Fibroblast of lung (primary cell): ENCODE data around the gene KIAA0753. TPM values are rescaled to one million over a fixed set of nuclear protein-coding genes. Genes with fewer than 3 reads are reported as not detected.
A peak's percentile ranks its signal among the peaks of the same experiment; 100 is the strongest.

ENCODE experiments used
- DNase-seq, 2 donors: peaks; one replicate each; pipeline versions ENCODE4 v3.0.0 to v3.0.0-alpha.2; 2010; ENCODE audit warnings: low read depth in 2 of 2
- H2AFZ ChIP-seq: 2 replicates; pipeline ENCODE4 v1.5.1; 2012; ENCODE audit warnings: low read length, control low read depth, inconsistent platforms
- H3K27ac ChIP-seq: 2 replicates; pipeline ENCODE4 v1.5.1; 2011; ENCODE audit warnings: low read length, control low read depth; ENCODE audit not compliant: insufficient read depth
- H3K27me3 ChIP-seq: 2 replicates; pipeline ENCODE4 v1.5.1; 2011; ENCODE audit warnings: mild to moderate bottlenecking, low read length; ENCODE audit not compliant: control insufficient read depth, insufficient read depth
- H3K36me3 ChIP-seq: 2 replicates; pipeline ENCODE4 v1.5.1; 2011; ENCODE audit warnings: low read length; ENCODE audit not compliant: control insufficient read depth, insufficient read depth
- H3K4me1 ChIP-seq: 2 replicates; pipeline ENCODE4 v1.5.1; 2011; ENCODE audit warnings: low read length; ENCODE audit not compliant: control insufficient read depth, insufficient read depth; ENCODE audit errors: extremely low read depth
- H3K4me2 ChIP-seq: 2 replicates; pipeline ENCODE4 v1.5.1; 2011; ENCODE audit warnings: low read length, control low read depth; ENCODE audit not compliant: insufficient read depth; ENCODE audit errors: extremely low read depth
- H3K4me3 ChIP-seq, 4 experiments: fragments of 200-600 bp in 1 of 4; sonication (generic) in 1 of 4; replicated peaks in 1 of 4; 2 replicates each; pipeline ENCODE4 v1.5.1; 2011 to 2016; ENCODE audit warnings: low read length in 4 of 4, low read depth in 3 of 4, mild to moderate bottlenecking in 3 of 4, control low read depth in 2 of 4, inconsistent platforms in 1 of 4, mixed read lengths in 1 of 4; ENCODE audit not compliant: insufficient read depth in 1 of 4; ENCODE audit errors: control extremely low read depth in 1 of 4
- H3K79me2 ChIP-seq: 2 replicates; pipeline ENCODE4 v1.5.1; 2012; ENCODE audit warnings: mild to moderate bottlenecking, low read length, inconsistent platforms; ENCODE audit not compliant: control insufficient read depth, insufficient read depth
- H3K9ac ChIP-seq: 2 replicates; pipeline ENCODE4 v1.5.1; 2011; ENCODE audit warnings: mild to moderate bottlenecking, low read length, control low read depth; ENCODE audit not compliant: insufficient read depth
- H3K9me3 ChIP-seq: 2 replicates; pipeline ENCODE4 v1.5.1; 2012; ENCODE audit warnings: low read depth, low read length; ENCODE audit not compliant: control insufficient read depth, insufficient read depth
- H4K20me1 ChIP-seq: 2 replicates; pipeline ENCODE4 v1.5.1; 2011; ENCODE audit warnings: low read length; ENCODE audit not compliant: control insufficient read depth, insufficient read depth; ENCODE audit errors: extremely low read depth
- EZH2 ChIP-seq: IDR thresholded peaks from 2 replicates; pipeline ENCODE4 v1.5.1; 2012; ENCODE audit warnings: low read length, control low read depth, mild to moderate bottlenecking; ENCODE audit errors: missing control alignments
- polyA plus RNA-seq, 2 donors: library from polyadenylated mRNA; depleted of rRNA in 1 of 2; stranded (reverse) in 1 of 2; unstranded in 1 of 2; fragments of >200 nt; gene quantifications; 2 replicates each; pipeline ENCODE4 v1.2.1, GENCODE V29; 2011 to 2012; ENCODE audit warnings: missing spikeins in 1 of 2
- total RNA-seq: library from RNA; depleted of rRNA; stranded (reverse); fragments of >200 nt; gene quantifications from 2 replicates; pipeline ENCODE4 v1.2.1, GENCODE V29; 2014
- TF ChIP-seq, protein P1 (sequence below), 2 donors: IDR thresholded peaks in 1 of 2; conservative IDR thresholded peaks in 1 of 2; 1 replicate in 1 of 2; 2 replicates in 1 of 2; pipeline ENCODE4 v1.5.1; 2011 to 2012; ENCODE audit warnings: low read length in 2 of 2, control low read depth in 1 of 2, inconsistent platforms in 1 of 2, low read depth in 1 of 2, mild to moderate bottlenecking in 1 of 2

Gene KIAA0753
- total and polyA plus RNA-seq, 2 donors (not counting 1 experiment from before 2014, with no cell fraction given), result 5.8 to 12.9 TPM

- Histone ChIP-seq H3K36me3 (no peaks in the 10 kb centered on the region), H3K9me3 (no peaks in the 10 kb centered on the region), H2AFZ (no peak overlapping the region), H3K4me2 (no peak overlapping the region), H3K4me3 (no peak overlapping the region), H3K9ac (no peak overlapping the region), H3K79me2 (no peaks in the 10 kb centered on the region), H3K4me1 (no peaks in the 10 kb centered on the region), H3K27me3 (peaks cover 38% of the 10 kb centered on the region), H3K27ac (no peak overlapping the region), H4K20me1 (no peaks in the 10 kb centered on the region)
- DNase-seq, result no peak
- peak; percentile 2 for TF ChIP-seq EZH2
- TF ChIP-seq, protein P1, sequence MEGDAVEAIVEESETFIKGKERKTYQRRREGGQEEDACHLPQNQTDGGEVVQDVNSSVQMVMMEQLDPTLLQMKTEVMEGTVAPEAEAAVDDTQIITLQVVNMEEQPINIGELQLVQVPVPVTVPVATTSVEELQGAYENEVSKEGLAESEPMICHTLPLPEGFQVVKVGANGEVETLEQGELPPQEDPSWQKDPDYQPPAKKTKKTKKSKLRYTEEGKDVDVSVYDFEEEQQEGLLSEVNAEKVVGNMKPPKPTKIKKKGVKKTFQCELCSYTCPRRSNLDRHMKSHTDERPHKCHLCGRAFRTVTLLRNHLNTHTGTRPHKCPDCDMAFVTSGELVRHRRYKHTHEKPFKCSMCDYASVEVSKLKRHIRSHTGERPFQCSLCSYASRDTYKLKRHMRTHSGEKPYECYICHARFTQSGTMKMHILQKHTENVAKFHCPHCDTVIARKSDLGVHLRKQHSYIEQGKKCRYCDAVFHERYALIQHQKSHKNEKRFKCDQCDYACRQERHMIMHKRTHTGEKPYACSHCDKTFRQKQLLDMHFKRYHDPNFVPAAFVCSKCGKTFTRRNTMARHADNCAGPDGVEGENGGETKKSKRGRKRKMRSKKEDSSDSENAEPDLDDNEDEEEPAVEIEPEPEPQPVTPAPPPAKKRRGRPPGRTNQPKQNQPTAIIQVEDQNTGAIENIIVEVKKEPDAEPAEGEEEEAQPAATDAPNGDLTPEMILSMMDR (conservative IDR thresholded peaks at IDR 0.05 in 1 of 2, IDR thresholded peaks at IDR 0.05 in 1 of 2; ENCODE audit: low read depth in 1 of 2, low read length in 2 of 2), result no peak
These were observed 82.2 kb downstream of the KIAA0753 start for GRCh38 chr17:6558276-6558675.

DNA sequence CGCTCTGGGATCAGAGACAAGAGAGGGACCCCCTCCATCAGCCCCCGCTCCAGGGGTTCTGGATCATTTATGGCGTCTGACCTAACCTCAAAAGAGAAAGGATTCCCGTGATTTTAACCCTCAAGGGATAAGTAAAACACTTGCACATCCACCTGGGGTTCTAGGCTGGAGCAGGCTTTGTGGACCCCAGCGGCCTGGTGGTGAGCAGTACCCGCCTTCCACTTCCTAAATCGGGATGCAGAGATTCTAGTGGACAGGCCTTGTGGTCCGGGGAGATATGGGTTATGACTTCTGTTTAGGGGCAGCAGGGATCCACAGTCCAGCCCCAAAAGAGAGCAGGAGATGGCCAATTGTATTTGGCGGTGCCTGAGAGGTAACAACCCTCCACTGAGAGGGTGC lies 83.5 kb downstream of the KIAA0753 start:
- Histone ChIP-seq H3K4me3 (no peak overlapping the region), H3K4me1 (no peaks in the 10 kb centered on the region), H3K79me2 (no peaks in the 10 kb centered on the region), H3K27me3 (peaks cover 41% of the 10 kb centered on the region), H3K27ac (no peak overlapping the region), H4K20me1 (no peaks in the 10 kb centered on the region), H3K36me3 (no peaks in the 10 kb centered on the region), H2AFZ (no peak overlapping the region), H3K9ac (no peak overlapping the region), H3K4me2 (no peak overlapping the region), H3K9me3 (no peaks in the 10 kb centered on the region)
- no peak for DNase-seq
- TF ChIP-seq, protein P1 (conservative IDR thresholded peaks at IDR 0.05 in 1 of 2, IDR thresholded peaks at IDR 0.05 in 1 of 2; ENCODE audit: low read depth in 1 of 2, low read length in 2 of 2), result no peak
- TF ChIP-seq EZH2, result no peak

GRCh38 chr17:6556121-6557039 lies 84.1 kb downstream of the KIAA0753 start, which contains the start of gene PITPNM3:
Gene PITPNM3, minus strand, starts transcription at chr17:6556555. Its CDS starts 149 bp downstream, at chr17:6556406.
- no peak for DNase-seq
- Histone ChIP-seq H3K4me3 (peak within 1 kb of the TSS; percentile 17 to 50 (median 28)), H3K4me2 (peak within 1 kb of the TSS; percentile 78), H3K27ac (no peak within 1 kb of the TSS), H3K9me3 (no peaks in the 10 kb centered on the region), H3K36me3 (no peaks in the 10 kb centered on the region), H2AFZ (no peak within 1 kb of the TSS), H3K79me2 (no peaks in the 10 kb centered on the region), H4K20me1 (no peaks in the 10 kb centered on the region), H3K9ac (peak within 1 kb of the TSS; percentile 30), H3K27me3 (peaks cover 41% of the 10 kb centered on the region), H3K4me1 (no peaks in the 10 kb centered on the region)
- TF ChIP-seq EZH2, result no peak
- TF ChIP-seq, protein P1 (conservative IDR thresholded peaks at IDR 0.05 in 1 of 2, IDR thresholded peaks at IDR 0.05 in 1 of 2; ENCODE audit: low read depth in 1 of 2, low read length in 2 of 2), result no peak
